ENCODE data around the gene ANKRD36B.
"Not testable (repeated sequence)": the region's sequence is repeated elsewhere in the genome, so short reads cannot be mapped to it uniquely, and the experiment has no call there.

Gene ANKRD36B

GRCh38 chr2:97546711-97547110, 43.0 kb downstream of the ANKRD36B start:
- Histone ChIP-seq H3K36me3 (replicated peaks) (peaks cover 10% of the 10 kb centered on the region), H3K27me3 (replicated peaks) (no peaks in the 10 kb centered on the region), H3K27ac (no peak overlapping the region), H3K4me3 (ENCODE audit: low read depth, low read length) (no peak overlapping the region)
- DNase-seq: no peak
- TF ChIP-seq, protein P1, sequence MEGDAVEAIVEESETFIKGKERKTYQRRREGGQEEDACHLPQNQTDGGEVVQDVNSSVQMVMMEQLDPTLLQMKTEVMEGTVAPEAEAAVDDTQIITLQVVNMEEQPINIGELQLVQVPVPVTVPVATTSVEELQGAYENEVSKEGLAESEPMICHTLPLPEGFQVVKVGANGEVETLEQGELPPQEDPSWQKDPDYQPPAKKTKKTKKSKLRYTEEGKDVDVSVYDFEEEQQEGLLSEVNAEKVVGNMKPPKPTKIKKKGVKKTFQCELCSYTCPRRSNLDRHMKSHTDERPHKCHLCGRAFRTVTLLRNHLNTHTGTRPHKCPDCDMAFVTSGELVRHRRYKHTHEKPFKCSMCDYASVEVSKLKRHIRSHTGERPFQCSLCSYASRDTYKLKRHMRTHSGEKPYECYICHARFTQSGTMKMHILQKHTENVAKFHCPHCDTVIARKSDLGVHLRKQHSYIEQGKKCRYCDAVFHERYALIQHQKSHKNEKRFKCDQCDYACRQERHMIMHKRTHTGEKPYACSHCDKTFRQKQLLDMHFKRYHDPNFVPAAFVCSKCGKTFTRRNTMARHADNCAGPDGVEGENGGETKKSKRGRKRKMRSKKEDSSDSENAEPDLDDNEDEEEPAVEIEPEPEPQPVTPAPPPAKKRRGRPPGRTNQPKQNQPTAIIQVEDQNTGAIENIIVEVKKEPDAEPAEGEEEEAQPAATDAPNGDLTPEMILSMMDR (IDR thresholded peaks at IDR 0.05; ENCODE audit: low read depth, low read length, missing control alignments): no peak
- in situ Hi-C loops (cut with HindIII; ENCODE audit: low pct_ligation_motif_present, low sequenced_read_pairs): no loop called here

GRCh38 chr2:97544911-97545310, 44.8 kb downstream of the ANKRD36B start:
- in situ Hi-C loops (cut with HindIII; ENCODE audit: low pct_ligation_motif_present, low sequenced_read_pairs); H3K4me3 ChIP-seq (ENCODE audit: low read depth, low read length); H3K27me3 ChIP-seq (replicated peaks); H3K27ac ChIP-seq; DNase-seq: not testable (repeated sequence)
- peaks cover 13% of the 10 kb centered on the region for H3K36me3 ChIP-seq (replicated peaks)

GRCh38 chr2:97525904-97526303, 63.8 kb downstream of the ANKRD36B start:
- DNase-seq; H3K36me3 ChIP-seq (replicated peaks); H3K27ac ChIP-seq; H3K27me3 ChIP-seq (replicated peaks); H3K4me3 ChIP-seq (ENCODE audit: low read depth, low read length); in situ Hi-C loops (cut with HindIII; ENCODE audit: low pct_ligation_motif_present, low sequenced_read_pairs): not testable (repeated sequence)

DNA sequence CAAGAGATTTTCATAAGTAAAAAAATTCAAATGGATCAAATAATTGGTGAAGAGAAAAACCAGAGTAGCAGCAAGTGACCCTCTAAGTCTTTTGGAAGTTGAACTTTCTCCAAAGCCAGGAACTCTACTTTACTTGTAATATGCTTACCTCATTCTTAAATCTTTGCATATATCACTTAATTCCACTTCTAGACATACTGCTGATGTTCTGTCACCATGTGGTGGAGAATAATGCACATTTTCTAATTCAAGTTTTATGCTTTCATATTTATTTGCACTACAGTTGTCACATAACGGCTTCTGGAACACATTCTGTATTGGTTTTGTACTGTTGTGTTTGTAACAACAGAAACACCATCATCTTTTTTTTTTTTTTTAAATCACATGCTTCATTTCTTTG, 65.9 kb downstream of the ANKRD36B start:
- H3K36me3 ChIP-seq (replicated peaks); DNase-seq; H3K27me3 ChIP-seq (replicated peaks); in situ Hi-C loops (cut with HindIII; ENCODE audit: low pct_ligation_motif_present, low sequenced_read_pairs); H3K4me3 ChIP-seq (ENCODE audit: low read depth, low read length); H3K27ac ChIP-seq: not testable (repeated sequence)

DNA sequence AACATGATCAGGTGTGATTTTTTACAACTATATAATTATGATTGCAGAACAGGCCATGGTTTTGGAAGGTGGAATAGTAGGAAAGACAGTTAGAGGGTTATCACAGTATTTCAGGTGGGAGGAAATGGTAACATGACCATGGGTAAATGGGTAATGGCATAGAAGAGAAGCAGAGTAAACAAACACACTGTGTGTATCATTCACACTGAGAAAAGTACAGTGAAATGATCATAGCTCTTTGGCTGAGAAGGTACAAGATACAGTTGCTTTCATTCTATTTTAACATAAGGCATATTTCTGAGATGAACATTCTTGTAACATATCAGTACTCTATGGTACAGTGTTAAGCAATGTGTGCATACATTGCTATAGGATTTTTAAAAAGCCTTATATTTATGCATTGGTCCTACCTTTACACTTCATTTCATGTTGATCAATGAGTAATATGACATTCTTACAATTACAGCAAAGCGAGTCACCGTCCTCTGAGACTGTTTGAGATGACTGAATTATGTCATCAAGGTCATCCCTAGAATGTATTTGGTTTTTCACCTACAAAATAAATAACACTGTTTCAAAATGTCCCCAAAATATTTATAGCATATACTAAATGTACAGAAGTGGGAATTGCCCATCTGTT, 66.6 kb downstream of the ANKRD36B start:
- H3K4me3 ChIP-seq (ENCODE audit: low read depth, low read length); H3K36me3 ChIP-seq (replicated peaks); H3K27me3 ChIP-seq (replicated peaks); in situ Hi-C loops (cut with HindIII; ENCODE audit: low pct_ligation_motif_present, low sequenced_read_pairs); H3K27ac ChIP-seq; DNase-seq: not testable (repeated sequence)

GRCh38 chr2:97495651-97496050, 94.0 kb downstream of the ANKRD36B start:
- H3K4me3 ChIP-seq (ENCODE audit: low read depth, low read length); H3K27ac ChIP-seq; DNase-seq; H3K27me3 ChIP-seq (replicated peaks); in situ Hi-C loops (cut with HindIII; ENCODE audit: low pct_ligation_motif_present, low sequenced_read_pairs); H3K36me3 ChIP-seq (replicated peaks): not testable (repeated sequence)

DNA sequence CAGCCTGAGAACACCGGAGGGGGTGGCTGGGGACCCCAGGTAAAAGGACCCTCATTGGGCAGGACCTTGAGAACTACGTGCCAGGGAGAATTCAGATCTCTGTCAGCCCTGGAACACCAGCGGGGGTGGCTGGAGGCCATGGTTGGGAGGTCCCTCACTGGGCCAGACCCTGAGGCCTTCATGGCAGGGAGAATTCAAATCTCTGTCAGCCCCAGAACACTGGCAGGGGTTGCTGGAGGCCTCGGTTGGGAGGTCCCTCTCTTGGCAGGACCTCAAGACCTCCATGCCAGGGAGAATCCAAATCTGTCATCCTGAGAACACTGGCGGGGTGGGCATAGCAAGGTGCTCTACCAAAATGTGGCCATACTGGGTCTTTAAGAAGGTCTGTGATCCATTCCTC, 99.5 kb downstream of the ANKRD36B start:
- H3K4me3 ChIP-seq (ENCODE audit: low read depth, low read length); in situ Hi-C loops (cut with HindIII; ENCODE audit: low pct_ligation_motif_present, low sequenced_read_pairs); H3K27ac ChIP-seq; H3K36me3 ChIP-seq (replicated peaks); DNase-seq; H3K27me3 ChIP-seq (replicated peaks): not testable (repeated sequence)
